Upper lobe of left lung (tissue), 6 donors: ENCODE measurements around the gene ADORA3. TPM values are rescaled to one million over a fixed set of nuclear protein-coding genes. Genes with fewer than 3 reads are reported as not detected.

Experiments
- ATAC-seq, 2 donors: fragments of 200-7000 bp; cut with Tn5 transposase; one replicate each; pipeline ENCODE4 v1.9.1; 2022; ENCODE audit warnings: mild to moderate bottlenecking in 2 of 2, moderate library complexity in 2 of 2; ENCODE audit not compliant: low FRiP score in 2 of 2
- DNase-seq, 2 donors: peaks; one replicate each; pipeline ENCODE4 v3.0.0-alpha.2; 2019 to 2020
- H3K27ac ChIP-seq, 4 donors: fragments of 200-600 bp; sonication (generic); one replicate each; pipeline ENCODE4 v1.5.1; 2016 to 2019
- H3K27me3 ChIP-seq, 4 donors: fragments of 200-600 bp; sonication (generic); one replicate each; pipeline ENCODE4 v1.5.1; 2017 to 2019
- H3K36me3 ChIP-seq, 4 donors: fragments of 200-600 bp; sonication (generic); one replicate each; pipeline ENCODE4 v1.5.1; 2016 to 2019
- H3K4me1 ChIP-seq, 4 donors: fragments of 200-600 bp; sonication (generic); one replicate each; pipeline ENCODE4 v1.5.1; 2018 to 2019
- H3K4me3 ChIP-seq, 4 donors: fragments of 200-600 bp; sonication (generic); one replicate each; pipeline ENCODE4 v1.5.1; 2017 to 2019; ENCODE audit warnings: mild to moderate bottlenecking in 2 of 4, moderate library complexity in 1 of 4
- H3K9me3 ChIP-seq, 4 donors: fragments of 200-600 bp; sonication (generic); one replicate each; pipeline ENCODE4 v1.5.1; 2018 to 2019
- CTCF ChIP-seq, 6 experiments: fragments of 450-650 bp in 4 of 6; fragments of 200-600 bp in 2 of 6; sonication (generic) in 2 of 6; IDR thresholded peaks; one replicate each; pipeline ENCODE4 v1.5.1; 2016 to 2019; ENCODE audit warnings: antibody characterized with exemption in 6 of 6
- EP300 ChIP-seq, 4 donors: sonication (generic); formaldehyde crosslinking; IDR thresholded peaks; one replicate each; pipeline ENCODE4 v1.5.1; 2017; ENCODE audit warnings: antibody characterized with exemption in 4 of 4, control low read depth in 2 of 4
- POLR2A ChIP-seq, 4 donors: fragments of 450-650 bp; IDR thresholded peaks; one replicate each; pipeline ENCODE4 v1.5.1; 2016 to 2017; ENCODE audit warnings: antibody characterized with exemption in 4 of 4, mild to moderate bottlenecking in 2 of 4
- POLR2AphosphoS5 ChIP-seq, 2 donors: sonication (generic); formaldehyde crosslinking; IDR thresholded peaks; one replicate each; pipeline ENCODE4 v1.5.1; 2017; ENCODE audit warnings: antibody characterized with exemption in 2 of 2
- WGBS, 2 donors: methylation state at CpG; one replicate each; pipeline ENCODE4 v1.1.5; 2017 to 2018; 5-methylcytosine and 5-hydroxymethylcytosine counted together
- total RNA-seq, 6 donors: library from RNA; depleted of rRNA in 4 of 6; stranded (reverse); fragments of >200 nt in 4 of 6; gene quantifications; one replicate each; pipeline versions ENCODE4 v1.1.0 to v1.2.1, GENCODE V29; 2016 to 2021
- donor health status: DM: no; HTN: no; CAD: no; lungs with moderate emphysema.
- donor health status: DM: no; HTN: yes; CAD: no; lungs with severe emphysema.

The ADORA3 gene
- total RNA-seq, 6 donors from 2014 or later = 2.1 to 10.0 (median 7.3) TPM

DNA sequence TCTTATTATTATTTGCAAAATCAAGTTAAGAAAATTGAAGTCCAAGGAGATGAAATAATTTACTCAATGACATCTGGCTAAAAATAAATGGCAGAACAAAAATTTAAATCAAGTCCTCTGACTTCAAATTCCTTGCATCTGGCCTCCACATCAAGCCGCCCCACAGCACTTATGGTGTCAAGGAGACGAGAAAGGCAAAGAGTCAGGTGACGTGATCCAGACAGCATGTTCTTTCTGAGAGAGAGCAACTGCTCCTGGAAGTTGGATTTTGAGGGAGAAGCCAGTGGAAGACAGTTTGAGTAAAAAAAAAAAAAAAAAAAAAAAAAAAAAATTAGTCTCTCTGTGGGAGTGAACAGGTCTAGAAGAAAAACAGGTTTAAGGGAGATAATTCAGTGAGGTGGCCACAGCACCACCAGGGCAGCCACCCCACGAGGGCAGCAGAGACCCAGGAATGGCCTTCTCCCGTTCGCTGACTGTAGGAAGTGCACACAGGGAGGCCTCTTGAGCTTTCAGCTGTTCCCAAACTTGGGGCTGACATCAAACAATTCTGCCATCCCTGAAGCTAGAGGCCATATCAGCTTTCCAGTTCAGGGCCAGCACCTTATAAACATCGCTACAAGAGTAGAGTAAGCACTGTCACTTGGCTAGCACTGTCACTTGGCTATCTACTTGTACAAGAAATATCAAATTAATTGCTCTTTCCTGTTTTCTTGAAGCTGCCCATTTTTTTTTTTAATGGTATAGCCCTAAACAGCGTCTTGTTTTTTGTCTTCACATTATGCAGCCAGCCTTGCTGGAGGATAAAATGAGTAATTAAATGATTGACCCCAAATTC lies 21.8 kb downstream of the ADORA3 start:
- Histone ChIP-seq H3K36me3 (peaks cover 0 to 11% (median 1%) of the 10 kb centered on the region in 4 donors), H3K27ac (peak overlapping the region in 2 of 4 donors; percentile 2 to 28), H3K4me1 (peaks cover 0 to 8% (median 6%) of the 10 kb centered on the region in 4 donors), H3K4me3 (no peak overlapping the region), H3K9me3 (no peaks in the 10 kb centered on the region), H3K27me3 (no peaks in the 10 kb centered on the region)
- ATAC-seq (peak; percentile 92 to 95), DNase-seq (peak; percentile 77 to 90)
- WGBS, 2 donors = 27 to 44% methylated on average over 8 of the region's 8 CpGs
- TF ChIP-seq POLR2A (IDR thresholded peaks at IDR 0.05) (no peak), CTCF (IDR thresholded peaks at IDR 0.05) (peak; percentile 62 to 81 (median 65)), POLR2AphosphoS5 (IDR thresholded peaks at IDR 0.05) (no peak)

DNA sequence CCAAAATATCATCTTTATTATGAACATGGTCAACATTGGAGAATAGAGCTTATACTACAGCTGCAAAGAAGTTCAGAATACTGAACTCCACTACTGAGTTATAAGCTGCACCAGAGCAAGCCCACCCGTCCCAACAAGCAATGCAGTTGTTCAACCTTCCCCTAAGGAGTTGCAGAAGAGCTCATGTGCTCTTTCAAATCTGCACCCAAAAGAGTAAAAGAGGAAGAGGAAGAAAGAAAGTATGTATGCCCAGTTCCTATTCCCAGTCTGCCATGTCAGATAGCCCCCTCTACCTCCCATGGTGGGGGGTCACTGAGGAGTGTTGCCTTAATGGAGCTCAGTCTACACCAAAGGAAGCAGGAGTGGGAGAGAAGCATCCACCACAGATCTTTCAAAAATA lies 22.8 kb downstream of the ADORA3 start:
- DNase-seq (no peak), ATAC-seq (peak in 1 of 2 donors; percentile 28)
- H3K4me1 ChIP-seq = peaks cover 0 to 8% (median 6%) of the 10 kb centered on the region in 4 donors
- no peaks in the 10 kb centered on the region for H3K27me3 ChIP-seq
- peak overlapping the region in 2 of 4 donors; percentile 2 to 28 for H3K27ac ChIP-seq
- WGBS, 2 donors = 64 to 65% methylated on average over 1 of the region's 1 CpG
- TF ChIP-seq POLR2AphosphoS5 (IDR thresholded peaks at IDR 0.05) = no peak
- TF ChIP-seq EP300 (IDR thresholded peaks at IDR 0.05) = no peak
- no peak for TF ChIP-seq POLR2A (IDR thresholded peaks at IDR 0.05)
- TF ChIP-seq CTCF (IDR thresholded peaks at IDR 0.05) = no peak
- peaks cover 0 to 11% (median 1%) of the 10 kb centered on the region in 4 donors for H3K36me3 ChIP-seq
- H3K4me3 ChIP-seq = no peak overlapping the region
- no peaks in the 10 kb centered on the region for H3K9me3 ChIP-seq

- TF ChIP-seq CTCF (IDR thresholded peaks at IDR 0.05) = no peak
- no peak for TF ChIP-seq EP300 (IDR thresholded peaks at IDR 0.05)
- no peak for TF ChIP-seq POLR2AphosphoS5 (IDR thresholded peaks at IDR 0.05)
- TF ChIP-seq POLR2A (IDR thresholded peaks at IDR 0.05) = peak in 1 of 4 donors; percentile 40
- Histone ChIP-seq H3K27me3 (no peaks in the 10 kb centered on the region), H3K4me3 (no peak overlapping the region), H3K4me1 (peaks cover 2 to 21% (median 9%) of the 10 kb centered on the region in 4 donors), H3K9me3 (no peaks in the 10 kb centered on the region), H3K27ac (peak overlapping the region; percentile 54 to 69 (median 68)), H3K36me3 (peaks cover 0 to 11% (median 1%) of the 10 kb centered on the region in 4 donors)
- ATAC-seq (peak in 1 of 2 donors; percentile 32), DNase-seq (no peak)
- WGBS, 2 donors = 19 to 49% methylated on average over 2 of the region's 2 CpGs
Measured at GRCh38 chr1:111476761-111477309, 26.6 kb downstream of the ADORA3 start.

DNA sequence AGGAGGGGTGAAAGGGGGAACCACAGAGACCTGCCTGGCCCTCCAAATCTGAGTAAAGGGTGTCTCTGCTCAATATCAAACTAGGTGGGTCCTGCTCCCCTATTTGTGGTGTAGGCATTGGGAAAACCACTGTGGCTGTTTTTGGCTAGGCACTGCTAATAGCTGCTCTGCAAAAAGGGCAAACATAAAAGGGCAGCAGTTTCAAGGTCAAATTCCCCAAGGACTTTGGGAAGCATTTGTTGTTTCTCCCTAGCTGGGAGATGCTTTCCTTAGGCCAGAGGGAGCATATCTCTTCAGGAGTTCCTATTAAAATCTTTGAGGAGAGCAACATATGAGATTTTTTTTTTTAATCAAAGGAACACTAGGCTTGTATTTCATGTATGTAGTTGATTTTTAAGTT lies 27.2 kb downstream of the ADORA3 start:
- no peak for DNase-seq
- H3K36me3 ChIP-seq = peaks cover 0 to 15% (median 1%) of the 10 kb centered on the region in 4 donors
- TF ChIP-seq POLR2AphosphoS5 (IDR thresholded peaks at IDR 0.05) (no peak), CTCF (IDR thresholded peaks at IDR 0.05) (no peak), POLR2A (IDR thresholded peaks at IDR 0.05) (no peak), EP300 (IDR thresholded peaks at IDR 0.05) (no peak)
- H3K27ac ChIP-seq = peak overlapping the region; percentile 54 to 69 (median 66)
- H3K4me3 ChIP-seq = peak overlapping the region in 1 of 4 donors; percentile 39
- no peaks in the 10 kb centered on the region for H3K9me3 ChIP-seq
- ATAC-seq = no peak
- no peaks in the 10 kb centered on the region for H3K27me3 ChIP-seq
- H3K4me1 ChIP-seq = peaks cover 0 to 16% (median 11%) of the 10 kb centered on the region in 4 donors
